GM12878 (cell line): ENCODE measurements around the gene PPA1. TPM values are rescaled to one million over a fixed set of nuclear protein-coding genes. Genes with fewer than 3 reads are reported as not detected.

Experiments used
- ATF7 ChIP-seq: fragments of 450-650 bp; IDR thresholded peaks from 2 replicates; pipeline ENCODE4 v1.6.1; 2016; ENCODE audit warnings: low read depth, mild to moderate bottlenecking
- BACH1 ChIP-seq: fragments of 450-650 bp; IDR thresholded peaks from 2 replicates; pipeline ENCODE4 v1.6.1; 2017; ENCODE audit warnings: mild to moderate bottlenecking, borderline replicate concordance
- BHLHE40 ChIP-seq, 2 experiments: fragments of 450-650 bp in 1 of 2; IDR thresholded peaks; 2 replicates each; pipeline ENCODE4 v1.6.1; 2011 to 2017; ENCODE audit warnings: low read depth in 2 of 2, borderline replicate concordance in 1 of 2, improper control_type of control experiment in 1 of 2, low read length in 1 of 2, mild to moderate bottlenecking in 1 of 2
- CHD1 ChIP-seq: IDR thresholded peaks from 2 replicates; pipeline ENCODE4 v1.6.1; 2012; ENCODE audit warnings: low read depth, low read length, improper control_type of control experiment
- CTCF ChIP-seq, 3 experiments: IDR thresholded peaks in 2 of 3; conservative IDR thresholded peaks in 1 of 3; 2 replicates each; pipeline ENCODE4 v1.5.1; 2011; ENCODE audit warnings: low read depth in 3 of 3, low read length in 3 of 3, mild to moderate bottlenecking in 3 of 3, control low read depth in 2 of 3, moderate library complexity in 2 of 3, inconsistent platforms in 1 of 3, mixed read lengths in 1 of 3; ENCODE audit not compliant: control insufficient read depth in 2 of 3, insufficient read depth in 1 of 3; ENCODE audit errors: extremely low read depth in 1 of 3
- GATAD2B ChIP-seq: fragments of 450-650 bp; conservative IDR thresholded peaks from 2 replicates; pipeline ENCODE4 v1.6.1; 2017; ENCODE audit warnings: low read depth, mild to moderate bottlenecking, moderate library complexity
- HDAC2 ChIP-seq: fragments of 200-600 bp; sonication (generic); IDR thresholded peaks from 2 replicates; pipeline ENCODE4 v1.6.1; 2017
- RUNX3 ChIP-seq: IDR thresholded peaks from 2 replicates; pipeline ENCODE4 v1.6.1; 2012; ENCODE audit warnings: low read length, inconsistent platforms
- SKIL ChIP-seq: fragments of 450-650 bp; IDR thresholded peaks from 2 replicates; pipeline ENCODE4 v1.6.1; 2017; ENCODE audit warnings: mild to moderate bottlenecking, low read depth, inconsistent platforms; ENCODE audit not compliant: poor library complexity, severe bottlenecking
- STAT1 ChIP-seq: fragments of 450-650 bp; conservative IDR thresholded peaks from 2 replicates; pipeline ENCODE4 v1.6.1; 2014; ENCODE audit warnings: antibody characterized with exemption, mild to moderate bottlenecking
- SUZ12 ChIP-seq: fragments of 200-600 bp; sonication (generic); IDR thresholded peaks from one replicate; pipeline ENCODE4 v1.6.1; 2018; ENCODE audit warnings: antibody characterized with exemption, mild to moderate bottlenecking; ENCODE audit not compliant: unreplicated experiment
- ZBTB11 ChIP-seq: fragments of 450-650 bp; formaldehyde crosslinking; IDR thresholded peaks from 2 replicates; pipeline ENCODE4 v1.5.0; 2022; ENCODE audit warnings: mild to moderate bottlenecking, missing genetic modification characterization
- ZNF207 ChIP-seq: fragments of 450-650 bp; IDR thresholded peaks from 2 replicates; pipeline ENCODE4 v1.6.1; 2014; ENCODE audit warnings: antibody characterized with exemption, mild to moderate bottlenecking, borderline replicate concordance
- ZNF217 ChIP-seq: fragments of 450-650 bp; IDR thresholded peaks from 2 replicates; pipeline ENCODE4 v1.6.1; 2017; ENCODE audit warnings: antibody characterized with exemption, mild to moderate bottlenecking
- ZNF274 ChIP-seq: IDR thresholded peaks from one replicate; pipeline ENCODE4 v1.8.0; 2011; ENCODE audit not compliant: insufficient read length, insufficient read depth
- ZNF592 ChIP-seq: fragments of 450-650 bp; IDR thresholded peaks from 2 replicates; pipeline ENCODE4 v1.6.1; 2017; ENCODE audit warnings: mild to moderate bottlenecking, moderate library complexity
- ZSCAN29 ChIP-seq: fragments of 450-650 bp; IDR thresholded peaks from 2 replicates; pipeline ENCODE4 v1.6.1; 2017; ENCODE audit warnings: mild to moderate bottlenecking, moderate library complexity
- ZZZ3 ChIP-seq: IDR thresholded peaks from 2 replicates; pipeline ENCODE4 v1.6.1; 2011; ENCODE audit warnings: low read depth; ENCODE audit not compliant: control insufficient read depth, insufficient read length
- polyA plus RNA-seq, 11 experiments: library from polyadenylated mRNA; depleted of rRNA in 4 of 11; unstranded in 6 of 11; stranded (reverse) in 5 of 11; fragments of >200 nt; fragmentation: Nextera tagmentation in 4 of 11; fragmentation: Illumina TruSeq in 1 of 11; extraction: Ambion mirVana in 4 of 11; extraction: Trizol in 1 of 11; gene quantifications; 1 replicate in 1 of 11; 2 replicates in 10 of 11; pipeline versions ENCODE4 v1.2.1 to v1.2.3, GENCODE V29; 2011 to 2016; ENCODE audit warnings: inconsistent platforms in 2 of 11, missing spikeins in 2 of 11, low read depth in 1 of 11
- total RNA-seq, 4 experiments: library from RNA; depleted of rRNA in 3 of 4; stranded (reverse); fragments of >200 nt in 3 of 4; fragmentation: Illumina TruSeq in 1 of 4; extraction: Trizol in 1 of 4; gene quantifications; 2 replicates each; pipeline versions ENCODE4 v1.2.1 to v1.2.3, GENCODE V29; 2013 to 2021

PPA1 gene
- total and polyA plus RNA-seq, 10 of the 15 experiments (the other 5 are each of a cell fraction or from before 2014, with no cell fraction given) = 224 to 452 (median 346) TPM

DNA sequence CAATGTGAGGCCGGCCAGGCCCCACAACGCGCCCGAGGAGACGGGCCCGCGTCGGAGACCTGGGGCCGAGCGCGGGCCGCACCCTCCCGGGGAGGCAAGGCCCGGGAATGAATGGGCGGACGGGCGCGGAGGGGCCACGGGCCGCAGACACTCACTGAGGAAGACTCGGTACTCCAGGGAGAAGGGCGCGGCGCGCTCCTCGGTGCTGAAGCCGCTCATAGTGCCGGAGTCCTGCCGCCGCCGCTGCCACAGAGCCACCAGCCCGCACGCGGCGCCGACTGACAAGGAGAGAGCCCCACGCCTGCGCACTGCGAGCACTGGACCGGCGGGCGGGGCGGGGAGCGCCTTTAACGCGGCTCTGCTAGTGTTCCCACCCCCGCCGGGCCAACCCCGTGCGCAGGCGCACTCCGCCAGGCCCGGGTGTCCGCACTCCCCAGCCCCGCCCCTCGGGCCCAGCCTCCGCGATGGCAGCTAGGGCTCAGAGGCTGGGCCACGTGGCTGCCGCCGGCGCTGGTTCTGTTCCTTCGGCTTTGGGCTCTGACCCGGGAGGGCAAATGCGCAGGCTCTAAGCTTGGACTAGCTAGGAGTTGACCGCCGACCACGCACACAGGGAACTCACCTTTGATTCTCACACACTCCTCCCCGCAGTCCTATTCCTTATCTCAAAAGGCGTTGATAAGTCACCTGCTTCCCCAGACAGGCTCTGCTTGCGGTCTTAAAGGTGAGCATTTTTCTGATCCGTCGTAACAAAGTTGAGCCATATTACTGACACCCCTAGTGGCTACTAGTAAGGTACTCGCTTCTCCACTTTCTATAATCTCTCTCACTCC lies at the start of gene PPA1 (continued):
- TF ChIP-seq ZNF207 = peak; percentile 48; the same call in 1 of the 2 replicates
- no peak for TF ChIP-seq ZSCAN29
- TF ChIP-seq ZZZ3 = no peak
- no peak for TF ChIP-seq ZNF217
- TF ChIP-seq ZBTB11 (CRISPR knock-in tag) = no peak
- TF ChIP-seq SUZ12 = no peak
- no peak; the same call in none of the 2 replicates for TF ChIP-seq GATAD2B
- no peak for TF ChIP-seq ZNF274
- peak; percentile 56 for TF ChIP-seq RUNX3
- peak; percentile 23 to 82; a peak in 2 of 4 replicates for TF ChIP-seq BHLHE40 (IDR thresholded peaks at IDR 0.05; ENCODE audit: borderline replicate concordance in 1 of 2, low read depth in 2 of 2, low read length in 1 of 2)
- no peak for TF ChIP-seq ATF7
- peak in 2 of 3 experiments; percentile 20 to 31; a peak in 3 of 6 replicates for TF ChIP-seq CTCF (IDR thresholded peaks at IDR 0.05 in 2 of 3, conservative IDR thresholded peaks at IDR 0.05 in 1 of 3; ENCODE audit: control insufficient read depth in 2 of 3, extremely low read depth in 1 of 3, insufficient read depth in 1 of 3, low read depth in 3 of 3, low read length in 3 of 3)
- TF ChIP-seq ZNF592 = no peak
- TF ChIP-seq BACH1 = peak; percentile 58; the same call in 1 of the 2 replicates
- TF ChIP-seq HDAC2 = no peak
- TF ChIP-seq STAT1 = no peak
- no peak for TF ChIP-seq CHD1
- no peak for TF ChIP-seq SKIL
